HCT116 (cell line): ENCODE results near the gene VTI1A.

Experiments used
- CTCF ChIP-seq, 3 experiments: fragments of 200-600 bp in 1 of 3; sonication (generic) in 1 of 3; IDR thresholded peaks in 2 of 3; conservative IDR thresholded peaks in 1 of 3; 2 replicates each; pipeline ENCODE4 v1.5.1; 2012 to 2017; ENCODE audit warnings: low read depth in 2 of 3, low read length in 2 of 3, antibody characterized with exemption in 1 of 3, borderline replicate concordance in 1 of 3, control low read depth in 1 of 3, mild to moderate bottlenecking in 1 of 3, mixed read lengths in 1 of 3, mixed run types in 1 of 3, moderate library complexity in 1 of 3; ENCODE audit not compliant: insufficient read depth in 1 of 3
- EZH2 ChIP-seq: fragments of 200-600 bp; sonication (generic); IDR thresholded peaks from 2 replicates; pipeline ENCODE4 v1.6.1; 2017; ENCODE audit warnings: antibody characterized with exemption, mixed run types
- JUND ChIP-seq: IDR thresholded peaks from 2 replicates; pipeline ENCODE4 v1.6.1; 2012
- POLR2A ChIP-seq: IDR thresholded peaks from 2 replicates; pipeline ENCODE4 v1.7.0; 2011; ENCODE audit warnings: borderline replicate concordance; ENCODE audit not compliant: insufficient read depth, insufficient read length; ENCODE audit errors: extremely low read depth
- POLR2AphosphoS5 ChIP-seq: IDR thresholded peaks from 2 replicates; pipeline ENCODE4 v1.6.1; 2011; ENCODE audit warnings: mild to moderate bottlenecking, low read depth, low read length, moderate library complexity
- RAD21 ChIP-seq: IDR thresholded peaks from 2 replicates; pipeline ENCODE4 v1.6.1; 2012; ENCODE audit warnings: low read depth, mild to moderate bottlenecking
- SP1 ChIP-seq: IDR thresholded peaks from 2 replicates; pipeline ENCODE4 v1.6.1; 2012; ENCODE audit warnings: low read depth
- SRF ChIP-seq: IDR thresholded peaks from 2 replicates; pipeline ENCODE4 v1.6.1; 2012; ENCODE audit warnings: low read depth
- ZBTB33 ChIP-seq: IDR thresholded peaks from 2 replicates; pipeline ENCODE4 v1.6.1; 2011; ENCODE audit warnings: mild to moderate bottlenecking, low read length, moderate library complexity; ENCODE audit not compliant: insufficient replicate concordance; ENCODE audit errors: extremely low read depth

DNA sequence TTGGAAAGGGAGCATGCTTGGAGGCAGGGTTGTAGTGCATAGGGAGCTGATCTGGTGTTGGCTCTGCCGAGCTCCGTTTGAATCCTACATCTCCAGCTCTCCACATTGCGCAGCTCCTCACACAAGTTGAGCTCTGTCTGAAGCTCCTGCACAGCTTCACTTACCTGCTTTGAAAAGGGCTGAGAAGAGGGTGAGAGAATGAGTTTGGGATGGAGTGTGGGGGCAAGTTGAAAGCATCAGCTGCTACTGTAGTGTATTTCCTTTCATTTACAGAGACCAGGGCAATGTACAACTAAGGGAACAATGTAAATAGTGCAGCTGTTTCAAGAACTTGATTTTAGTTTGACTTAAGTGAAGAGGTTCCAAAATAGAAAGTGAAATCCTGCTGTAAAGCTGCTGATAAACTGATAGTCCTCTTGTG lies 88.5 kb downstream of the VTI1A start:
- TF ChIP-seq CTCF (IDR thresholded peaks at IDR 0.05 in 2 of 3, conservative IDR thresholded peaks at IDR 0.05 in 1 of 3; ENCODE audit: borderline replicate concordance in 1 of 3, insufficient read depth in 1 of 3, low read depth in 2 of 3, low read length in 2 of 3) (no peak), EZH2 (no peak), POLR2A (peak; percentile 21), SP1 (peak; percentile 39; the same call in 1 of the 2 replicates), SRF (no peak), JUND (no peak), ZBTB33 (no peak), RAD21 (no peak), POLR2AphosphoS5 (peak; percentile 43; the same call in 1 of the 2 replicates)
